CD4-positive, alpha-beta memory T cell (primary cell): ENCODE data around the gene SLC22A31. TPM values are rescaled to one million over a fixed set of nuclear protein-coding genes. Genes with fewer than 3 reads are reported as not detected.

Experiments used
- CTCF ChIA-PET: fragments of 350-600 bp; sonication (Branson Sonifier 250); formaldehyde crosslinking; loops from one replicate; lab custom pipeline; 2021; ENCODE audit warnings: inconsistent platforms; ENCODE audit not compliant: partially characterized antibody; lab: Charles Lee
- POLR2A ChIA-PET: fragments of 350-600 bp; sonication (Branson Sonifier 250); formaldehyde crosslinking; loops from one replicate; lab custom pipeline; 2021; ENCODE audit not compliant: partially characterized antibody; lab: Charles Lee
- DNase-seq, 5 donors: peaks; one replicate each; pipeline versions ENCODE4 v3.0.0 to v3.0.0-alpha.2; 2020 to 2022; ENCODE audit warnings: mixed read lengths in 1 of 5
- H3K27ac ChIP-seq: one replicate; pipeline ENCODE4 v1.7.0; 2013; ENCODE audit warnings: low read depth, low read length
- H3K27me3 ChIP-seq: 2 replicates; pipeline ENCODE4 v1.7.0; 2013; ENCODE audit warnings: mild to moderate bottlenecking, low read length, moderate library complexity; ENCODE audit not compliant: insufficient read depth
- H3K36me3 ChIP-seq: 2 replicates; pipeline ENCODE4 v1.7.0; 2013; ENCODE audit warnings: mild to moderate bottlenecking, low read length, moderate library complexity; ENCODE audit not compliant: insufficient read depth
- H3K4me1 ChIP-seq: 2 replicates; pipeline ENCODE4 v1.7.0; 2013; ENCODE audit warnings: mild to moderate bottlenecking, low read length, moderate library complexity; ENCODE audit not compliant: insufficient read depth
- H3K4me3 ChIP-seq, 2 donors: one replicate each; pipeline ENCODE4 v1.7.0; 2013; ENCODE audit warnings: low read length in 2 of 2, mild to moderate bottlenecking in 1 of 2
- H3K9me3 ChIP-seq, 2 donors: one replicate each; pipeline ENCODE4 v1.7.0; 2013; ENCODE audit warnings: low read length in 2 of 2, control low read depth in 1 of 2; ENCODE audit not compliant: control insufficient read depth in 1 of 2
- H3K27ac Mint-ChIP-seq, 7 donors: one replicate each; pipeline ENCODE4 v1.8.0; 2020 to 2021; ENCODE audit warnings: mixed read lengths in 7 of 7, mild to moderate bottlenecking in 6 of 7, inconsistent platforms in 3 of 7, moderate library complexity in 3 of 7
- H3K27me3 Mint-ChIP-seq, 2 donors: one replicate each; pipeline ENCODE4 v1.8.0; 2020 to 2021; ENCODE audit warnings: mixed read lengths in 2 of 2
- H3K36me3 Mint-ChIP-seq, 2 donors: one replicate each; pipeline ENCODE4 v1.8.0; 2020 to 2021; ENCODE audit warnings: mixed read lengths in 2 of 2, inconsistent platforms in 1 of 2, mild to moderate bottlenecking in 1 of 2
- H3K4me1 Mint-ChIP-seq, 4 donors: one replicate each; pipeline ENCODE4 v1.8.0; 2020 to 2021; ENCODE audit warnings: mixed read lengths in 4 of 4, mild to moderate bottlenecking in 1 of 4
- H3K4me3 Mint-ChIP-seq, 8 donors: one replicate each; pipeline ENCODE4 v1.8.0; 2020 to 2021; ENCODE audit warnings: mixed read lengths in 8 of 8, mild to moderate bottlenecking in 7 of 8, moderate library complexity in 6 of 8, inconsistent platforms in 3 of 8
- H3K9me3 Mint-ChIP-seq, 8 donors: one replicate each; pipeline ENCODE4 v1.8.0; 2020 to 2021; ENCODE audit warnings: mixed read lengths in 8 of 8, mild to moderate bottlenecking in 5 of 8, inconsistent platforms in 3 of 8, moderate library complexity in 1 of 8
- intact Hi-C: fragments of 100-400 bp; cut with micrococcal nuclease; formaldehyde crosslinking; loops from one replicate; pipeline ENCODE4 v1.15.1; 2023
- polyA plus RNA-seq, 2 donors: library from polyadenylated mRNA; unstranded; fragments of 300-500 nt; fragmentation: Illumina TruSeq; gene quantifications; one replicate each; pipeline ENCODE4 v1.2.3, GENCODE V29; 2021
- total RNA-seq, 2 experiments: library from RNA; stranded (reverse); gene quantifications; one replicate each; pipeline ENCODE4 v1.2.3, GENCODE V29; 2021

Gene SLC22A31
- total and polyA plus RNA-seq, 4 experiments from 2014 or later, result 0.32 to 0.48 (median 0.44) TPM; not detected in 1

DNA sequence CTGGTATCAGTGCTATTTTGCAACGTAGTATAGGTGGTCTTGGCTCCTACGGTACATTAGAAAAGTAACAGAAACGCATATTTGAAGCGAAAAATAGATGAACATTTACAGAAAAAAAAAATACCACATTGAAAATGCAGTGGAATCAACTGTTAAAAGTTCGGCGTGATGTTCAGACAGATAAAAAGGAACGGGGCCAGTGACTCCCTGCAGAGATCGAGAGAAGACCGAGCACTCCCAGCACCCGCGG lies 16.7 kb upstream of the SLC22A31 start:
- H3K4me1 Mint-ChIP-seq, result peaks cover 10 to 37% (median 26%) of the 10 kb centered on the region in 4 donors
- POLR2A ChIA-PET, result interaction anchor here (0.8 to 3.0 kb wide), 13 partner anchors 24 to 647 kb away, joined by 3 to 29 read pairs (median 5); partner anchors contain the start of genes ACSF3, APRT, CDH15 and CDK10
- H3K4me3 ChIP-seq, result peak overlapping the region; percentile 10 to 91
- no peaks in the 10 kb centered on the region for H3K9me3 ChIP-seq
- no peak for DNase-seq
- H3K9me3 Mint-ChIP-seq, result peaks cover 0 to 2% (median 0%) of the 10 kb centered on the region in 8 donors
- peak overlapping the region; percentile 73 to 94 (median 92) for H3K4me3 Mint-ChIP-seq
- intact Hi-C loops, result loop anchor here (1.0 kb wide), 5 partner anchors 24 to 647 kb away; partner anchors contain the start of genes TRAPPC2L and ZC3H18
- no peaks in the 10 kb centered on the region for H3K27me3 ChIP-seq
- peaks cover 7 to 20% of the 10 kb centered on the region in 2 donors for H3K36me3 Mint-ChIP-seq
- peaks cover 7% of the 10 kb centered on the region for H3K36me3 ChIP-seq
- CTCF ChIA-PET, result interaction anchor here (0.9 to 2.9 kb wide), 5 partner anchors 24 to 483 kb away, joined by 4 to 13 read pairs (median 4); no protein-coding TSS in a partner anchor
- H3K4me1 ChIP-seq, result peaks cover 21% of the 10 kb centered on the region
- H3K27ac ChIP-seq, result peak overlapping the region; percentile 94
- H3K27ac Mint-ChIP-seq, result peak overlapping the region; percentile 64 to 98 (median 92)
- H3K27me3 Mint-ChIP-seq, result no peaks in the 10 kb centered on the region

DNA sequence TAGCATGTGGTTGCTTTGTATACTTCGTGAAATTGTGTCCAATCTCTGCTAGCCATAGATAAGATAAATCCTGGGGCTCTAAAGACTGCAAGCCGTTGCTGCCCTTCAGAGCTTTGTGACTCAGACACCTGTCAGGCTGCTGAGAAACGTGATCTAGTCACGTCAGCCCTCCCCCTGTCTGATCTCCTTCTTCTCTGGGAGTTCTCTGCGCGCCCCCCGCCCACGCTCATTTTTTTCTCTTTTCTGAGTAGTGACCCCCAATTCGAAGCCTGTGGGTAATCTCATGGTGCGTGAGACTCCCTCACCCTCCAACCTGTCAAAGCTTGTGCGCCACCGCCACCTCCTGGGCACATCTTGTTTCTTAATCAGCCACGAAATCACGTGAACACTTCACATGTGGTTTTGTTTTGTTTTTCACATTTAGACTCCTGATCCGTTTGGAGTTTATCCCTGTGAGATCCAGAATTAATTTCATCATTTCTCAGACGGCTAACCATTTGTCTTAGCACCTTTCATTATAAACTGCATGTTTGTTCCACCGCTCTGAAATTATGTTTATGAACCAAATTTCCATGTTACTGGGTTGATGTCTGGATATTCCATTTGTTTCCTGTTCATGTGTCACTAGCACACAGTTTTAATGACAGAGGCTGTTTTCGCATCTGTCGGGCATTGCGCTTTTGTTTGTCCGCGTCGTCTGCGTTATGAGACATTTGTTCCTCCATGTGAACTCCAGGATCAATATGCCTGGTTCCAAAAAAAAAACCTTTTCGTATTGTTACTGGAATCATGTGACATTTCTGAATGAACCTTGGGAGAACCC lies 16.2 kb upstream of the SLC22A31 start:
- Mint-ChIP-seq H3K9me3 (peaks cover 0 to 2% (median 0%) of the 10 kb centered on the region in 8 donors), H3K36me3 (peaks cover 2 to 16% of the 10 kb centered on the region in 2 donors), H3K27me3 (no peaks in the 10 kb centered on the region), H3K4me1 (peaks cover 10 to 37% (median 23%) of the 10 kb centered on the region in 4 donors), H3K4me3 (peak overlapping the region; percentile 73 to 94 (median 92)), H3K27ac (peak overlapping the region; percentile 64 to 98 (median 92))
- intact Hi-C loops, result loop anchor here (1.0 kb wide), 8 partner anchors 25 to 646 kb away; partner anchors contain the start of genes TRAPPC2L and ZC3H18
- Histone ChIP-seq H3K27me3 (no peaks in the 10 kb centered on the region), H3K4me1 (peaks cover 21% of the 10 kb centered on the region), H3K36me3 (peaks cover 4% of the 10 kb centered on the region), H3K27ac (peak overlapping the region; percentile 94), H3K9me3 (no peaks in the 10 kb centered on the region), H3K4me3 (peak overlapping the region; percentile 10 to 91)
- ChIA-PET CTCF (interaction anchor here (0.7 to 2.9 kb wide), 7 partner anchors 71 to 479 kb away, joined by 3 to 13 read pairs (median 4); no protein-coding TSS in a partner anchor), POLR2A (interaction anchor here (0.7 to 3.0 kb wide), 10 partner anchors 24 to 646 kb away, joined by 3 to 29 read pairs (median 5); partner anchors contain the start of genes ACSF3, APRT, CDH15 and CTU2)
- DNase-seq, result peak; percentile 79 to 88 (median 82)

DNA sequence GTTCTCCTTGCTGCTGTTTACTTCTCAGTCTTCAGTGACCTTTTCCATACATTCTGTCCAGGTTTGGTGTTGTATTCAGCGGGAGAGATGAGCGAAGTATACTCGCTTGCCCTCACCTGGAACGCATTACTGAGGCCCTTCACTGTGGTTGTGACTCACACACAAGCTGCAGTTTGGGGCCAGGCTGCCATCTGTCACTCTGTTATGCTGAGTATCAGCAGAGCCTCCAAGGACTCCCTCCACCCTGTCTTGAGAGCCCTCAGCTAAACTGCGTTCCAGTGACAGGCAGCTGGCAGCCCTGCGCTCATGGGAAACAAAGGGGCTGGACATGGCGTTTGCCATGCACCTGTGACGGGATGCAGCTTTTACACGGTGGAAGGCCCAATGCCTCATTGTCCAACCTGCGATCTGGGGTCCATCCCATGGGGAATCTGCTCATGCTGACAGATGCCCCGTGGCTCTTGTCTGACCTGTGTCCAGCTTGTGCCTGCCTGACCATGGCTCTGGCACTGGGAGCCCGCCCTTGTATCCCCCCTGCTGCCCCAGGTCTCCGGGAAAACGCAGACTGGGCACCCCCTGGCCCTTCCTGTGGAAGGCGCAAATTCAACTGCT lies 10.7 kb upstream of the SLC22A31 start:
- Mint-ChIP-seq H3K27me3 (peaks cover 10 to 17% of the 10 kb centered on the region in 2 donors), H3K4me3 (no peak overlapping the region), H3K9me3 (no peaks in the 10 kb centered on the region), H3K36me3 (no peaks in the 10 kb centered on the region), H3K4me1 (no peaks in the 10 kb centered on the region), H3K27ac (no peak overlapping the region)
- Histone ChIP-seq H3K4me1 (peaks cover 4% of the 10 kb centered on the region), H3K36me3 (no peaks in the 10 kb centered on the region), H3K9me3 (no peaks in the 10 kb centered on the region), H3K4me3 (no peak overlapping the region), H3K27me3 (peaks cover 6% of the 10 kb centered on the region), H3K27ac (no peak overlapping the region)
- no peak for DNase-seq
- intact Hi-C loops, result no loop called here
- ChIA-PET POLR2A (no interaction called here), CTCF (no interaction called here)

DNA sequence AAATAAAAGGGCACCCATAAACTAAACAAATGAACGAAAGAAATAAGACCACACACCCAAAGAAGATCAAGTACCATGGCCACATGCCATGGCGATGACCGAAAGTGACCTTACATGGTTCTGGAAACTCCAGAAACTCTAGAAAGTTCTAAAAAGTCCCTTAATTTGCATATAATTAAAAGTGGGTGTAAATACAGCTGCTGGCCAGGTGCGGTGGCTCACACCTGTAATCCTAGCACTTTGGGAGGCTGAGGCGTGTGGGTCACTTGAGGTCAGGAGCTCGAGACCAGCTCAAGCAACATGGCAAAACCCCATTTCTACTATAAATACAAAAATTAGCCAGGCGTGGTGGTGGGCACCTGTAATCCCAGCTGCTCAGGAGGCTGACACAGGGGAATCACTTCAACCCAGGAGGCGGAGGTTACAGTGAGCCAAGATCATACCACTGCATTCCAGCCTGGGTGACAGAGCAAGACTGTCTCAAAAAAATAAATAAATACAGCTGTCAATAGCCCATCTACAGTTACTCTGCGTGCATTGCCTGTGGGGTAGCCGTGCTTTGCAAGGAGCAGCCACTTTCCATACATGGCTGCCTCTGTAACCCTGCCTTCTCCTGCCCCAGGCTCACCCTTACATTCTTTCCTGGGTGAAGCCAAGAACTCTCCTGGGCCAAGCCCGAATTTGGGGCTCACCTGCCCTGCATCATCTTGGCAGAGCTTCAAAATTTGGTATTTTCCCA lies 10.0 kb upstream of the SLC22A31 start:
- H3K9me3 ChIP-seq, result no peaks in the 10 kb centered on the region
- Mint-ChIP-seq H3K27me3 (peaks cover 10 to 17% of the 10 kb centered on the region in 2 donors), H3K9me3 (no peaks in the 10 kb centered on the region), H3K4me3 (no peak overlapping the region), H3K4me1 (no peaks in the 10 kb centered on the region), H3K36me3 (no peaks in the 10 kb centered on the region), H3K27ac (no peak overlapping the region)
- DNase-seq, result no peak
- H3K4me1 ChIP-seq, result no peaks in the 10 kb centered on the region
- H3K27me3 ChIP-seq, result peaks cover 6% of the 10 kb centered on the region
- H3K27ac ChIP-seq, result no peak overlapping the region
- ChIA-PET POLR2A (no interaction called here), CTCF (no interaction called here)
- H3K36me3 ChIP-seq, result no peaks in the 10 kb centered on the region
- intact Hi-C loops, result no loop called here
- H3K4me3 ChIP-seq, result no peak overlapping the region

DNA sequence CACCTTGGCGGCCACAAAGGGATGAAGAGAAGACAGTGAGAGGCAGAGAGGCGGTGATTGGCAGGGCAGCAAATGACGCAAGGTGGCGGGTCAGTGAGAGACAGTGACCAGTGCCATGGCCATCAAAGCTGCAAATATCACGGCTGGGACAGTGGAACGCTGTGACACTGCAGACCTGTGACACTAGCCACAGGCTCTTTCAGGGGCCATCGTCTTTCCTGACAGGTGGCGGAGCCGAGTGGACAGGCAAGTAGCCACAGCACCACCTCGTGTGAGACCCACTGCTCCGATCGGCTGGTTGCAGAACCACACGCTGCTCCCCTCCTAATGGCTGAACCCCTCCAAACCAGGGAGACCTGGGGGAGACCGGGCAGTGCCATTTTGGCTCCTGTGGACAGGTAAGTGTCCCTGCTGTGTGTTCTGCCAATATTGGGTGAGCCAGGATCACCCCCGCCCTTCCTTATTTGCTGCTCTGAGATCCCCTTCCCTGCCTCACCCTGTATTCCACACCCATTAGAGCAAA lies 9.2 kb upstream of the SLC22A31 start:
- Mint-ChIP-seq H3K27ac (no peak overlapping the region), H3K9me3 (no peaks in the 10 kb centered on the region), H3K4me3 (no peak overlapping the region), H3K4me1 (no peaks in the 10 kb centered on the region), H3K27me3 (peaks cover 10 to 17% of the 10 kb centered on the region in 2 donors), H3K36me3 (no peaks in the 10 kb centered on the region)
- H3K9me3 ChIP-seq, result no peaks in the 10 kb centered on the region
- peaks cover 6% of the 10 kb centered on the region for H3K27me3 ChIP-seq
- H3K27ac ChIP-seq, result no peak overlapping the region
- intact Hi-C loops, result no loop called here
- H3K4me1 ChIP-seq, result no peaks in the 10 kb centered on the region
- no peak overlapping the region for H3K4me3 ChIP-seq
- H3K36me3 ChIP-seq, result no peaks in the 10 kb centered on the region
- ChIA-PET CTCF (no interaction called here), POLR2A (no interaction called here)
- DNase-seq, result no peak

DNA sequence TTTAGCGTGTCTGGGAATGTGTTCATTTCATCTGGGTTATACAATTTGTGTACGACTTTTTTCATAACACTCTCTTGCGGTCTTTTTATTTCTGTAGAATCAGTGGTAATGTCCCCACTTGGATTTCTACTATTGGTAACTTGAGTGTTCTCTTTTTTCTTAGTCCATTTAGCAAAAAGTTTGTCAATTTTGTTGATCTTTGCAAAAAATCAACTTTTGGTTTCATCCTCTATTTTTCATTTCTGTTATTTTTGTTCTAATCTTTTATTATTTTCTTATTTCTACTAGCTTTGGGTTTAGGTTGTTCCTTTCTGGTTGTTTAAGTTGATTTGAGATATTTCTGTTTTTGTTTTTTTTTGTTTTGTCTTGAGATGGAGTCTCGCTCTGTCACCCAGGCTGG lies 7.7 kb upstream of the SLC22A31 start:
- H3K27me3 ChIP-seq, result peaks cover 12% of the 10 kb centered on the region
- H3K27ac ChIP-seq, result no peak overlapping the region
- no peaks in the 10 kb centered on the region for H3K36me3 ChIP-seq
- intact Hi-C loops, result no loop called here
- Mint-ChIP-seq H3K4me3 (no peak overlapping the region), H3K4me1 (peaks cover 0 to 4% (median 2%) of the 10 kb centered on the region in 4 donors), H3K36me3 (peaks cover 0 to 3% of the 10 kb centered on the region in 2 donors), H3K9me3 (peaks cover 0 to 6% (median 1%) of the 10 kb centered on the region in 8 donors), H3K27me3 (peaks cover 22 to 30% of the 10 kb centered on the region in 2 donors), H3K27ac (no peak overlapping the region)
- no peaks in the 10 kb centered on the region for H3K9me3 ChIP-seq
- DNase-seq, result no peak
- H3K4me3 ChIP-seq, result no peak overlapping the region
- ChIA-PET POLR2A (no interaction called here), CTCF (no interaction called here)
- no peaks in the 10 kb centered on the region for H3K4me1 ChIP-seq
